Nephron (organoid): Measurements from ENCODE around the gene BMP4.

ENCODE experiments used
- H3K27ac Mint-ChIP-seq, 3 experiments: 2 replicates each; pipeline ENCODE4 v1.8.0; 2020; ENCODE audit warnings: mixed read lengths in 3 of 3, mild to moderate bottlenecking in 2 of 3, moderate library complexity in 1 of 3
- H3K27me3 Mint-ChIP-seq: 2 replicates; pipeline ENCODE4 v1.8.0; 2021; ENCODE audit warnings: low read depth, mild to moderate bottlenecking, moderate library complexity, mixed read lengths
- H3K36me3 Mint-ChIP-seq: 2 replicates; pipeline ENCODE4 v1.8.0; 2020; ENCODE audit warnings: low read depth, mixed read lengths
- H3K4me1 Mint-ChIP-seq: 2 replicates; pipeline ENCODE4 v1.8.0; 2020; ENCODE audit warnings: mixed read lengths
- H3K4me3 Mint-ChIP-seq, 3 experiments: 2 replicates each; pipeline ENCODE4 v1.8.0; 2020; ENCODE audit warnings: mild to moderate bottlenecking in 3 of 3, mixed read lengths in 3 of 3, moderate library complexity in 2 of 3
- H3K9me3 Mint-ChIP-seq: 2 replicates; pipeline ENCODE4 v1.8.0; 2020; ENCODE audit warnings: mixed read lengths
- CTCF ChIP-seq, 3 experiments: fragments of 200-600 bp; sonication (generic); IDR thresholded peaks; one replicate each; pipeline ENCODE4 v1.5.0; 2021; ENCODE audit warnings: antibody characterized with exemption in 3 of 3; ENCODE audit not compliant: unreplicated experiment in 3 of 3

Gene BMP4

GRCh38 chr14:53925201-53925766, 31.3 kb downstream of the BMP4 start:
- Mint-ChIP-seq H3K27me3 (peaks cover 9% of the 10 kb centered on the region), H3K9me3 (no peaks in the 10 kb centered on the region), H3K4me3 (no peak overlapping the region), H3K27ac (no peak overlapping the region), H3K4me1 (peaks cover 7% of the 10 kb centered on the region), H3K36me3 (no peaks in the 10 kb centered on the region)
- no peak for TF ChIP-seq CTCF (IDR thresholded peaks at IDR 0.05; ENCODE audit: unreplicated experiment in 3 of 3)

GRCh38 chr14:53924753-53925152, 31.9 kb downstream of the BMP4 start:
- Mint-ChIP-seq H3K36me3 (no peaks in the 10 kb centered on the region), H3K4me1 (peaks cover 7% of the 10 kb centered on the region), H3K4me3 (no peak overlapping the region), H3K9me3 (no peaks in the 10 kb centered on the region), H3K27ac (peak overlapping the region in 2 of 3 experiments; percentile 7 to 66), H3K27me3 (peaks cover 9% of the 10 kb centered on the region)
- TF ChIP-seq CTCF (IDR thresholded peaks at IDR 0.05; ENCODE audit: unreplicated experiment in 3 of 3): no peak

GRCh38 chr14:53921027-53921426, 35.6 kb downstream of the BMP4 start:
- Mint-ChIP-seq H3K4me3 (no peak overlapping the region), H3K4me1 (peaks cover 7% of the 10 kb centered on the region), H3K27ac (no peak overlapping the region), H3K27me3 (peaks cover 14% of the 10 kb centered on the region), H3K9me3 (no peaks in the 10 kb centered on the region), H3K36me3 (no peaks in the 10 kb centered on the region)
- TF ChIP-seq CTCF (IDR thresholded peaks at IDR 0.05; ENCODE audit: unreplicated experiment in 3 of 3): no peak

- peaks cover 5% of the 10 kb centered on the region for H3K27me3 Mint-ChIP-seq
- H3K27ac Mint-ChIP-seq: no peak overlapping the region
- TF ChIP-seq CTCF (IDR thresholded peaks at IDR 0.05; ENCODE audit: unreplicated experiment in 3 of 3): no peak
- H3K4me1 Mint-ChIP-seq: peaks cover 7% of the 10 kb centered on the region
- H3K36me3 Mint-ChIP-seq: no peaks in the 10 kb centered on the region
- H3K9me3 Mint-ChIP-seq: peaks cover 11% of the 10 kb centered on the region
- no peak overlapping the region for H3K4me3 Mint-ChIP-seq
These were observed 40.4 kb downstream of the BMP4 start for GRCh38 chr14:53916239-53916638.

- no peak for TF ChIP-seq CTCF (IDR thresholded peaks at IDR 0.05; ENCODE audit: unreplicated experiment in 3 of 3)
- Mint-ChIP-seq H3K9me3 (peaks cover 11% of the 10 kb centered on the region), H3K27ac (no peak overlapping the region), H3K4me3 (no peak overlapping the region), H3K4me1 (peaks cover 7% of the 10 kb centered on the region), H3K27me3 (peaks cover 5% of the 10 kb centered on the region), H3K36me3 (no peaks in the 10 kb centered on the region)
These were observed 41.1 kb downstream of the BMP4 start for GRCh38 chr14:53915364-53916014.

GRCh38 chr14:53912021-53912420, 44.6 kb downstream of the BMP4 start:
- H3K4me1 Mint-ChIP-seq: peaks cover 7% of the 10 kb centered on the region
- H3K27ac Mint-ChIP-seq: no peak overlapping the region
- H3K27me3 Mint-ChIP-seq: no peaks in the 10 kb centered on the region
- TF ChIP-seq CTCF (IDR thresholded peaks at IDR 0.05; ENCODE audit: unreplicated experiment in 3 of 3): no peak
- H3K4me3 Mint-ChIP-seq: no peak overlapping the region
- H3K36me3 Mint-ChIP-seq: no peaks in the 10 kb centered on the region
- H3K9me3 Mint-ChIP-seq: peaks cover 18% of the 10 kb centered on the region
